GM18870 (cell line): Measurements from ENCODE around the gene ACBD6.

Experiments used
- ATAC-seq: cut with Tn5 transposase; IDR thresholded peaks from one replicate; pipeline ENCODE4 v1.9.1; 2021; ENCODE audit warnings: moderate library complexity; ENCODE audit not compliant: unreplicated experiment

ACBD6 gene

DNA sequence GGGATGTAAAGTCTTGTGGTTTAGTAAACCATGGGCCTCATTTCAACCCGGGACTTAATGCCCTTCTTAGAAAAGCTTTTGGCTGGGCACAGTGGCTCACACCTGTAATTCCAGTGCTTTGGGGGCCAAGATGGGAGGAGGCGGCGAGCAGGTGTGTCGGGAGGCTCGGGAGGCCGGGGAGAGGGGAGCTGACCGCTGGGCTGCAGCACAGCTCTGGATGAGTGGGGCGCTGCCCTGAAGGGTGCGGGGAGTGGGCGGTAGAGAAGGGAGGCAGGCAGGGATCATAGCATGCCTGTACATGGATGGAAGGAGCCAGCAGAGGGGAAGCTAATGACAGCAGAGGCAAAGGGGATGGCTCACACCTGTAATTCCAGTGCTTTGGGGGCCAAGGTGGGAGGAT, 241.3 kb downstream of the ACBD6 start:
- no peak for ATAC-seq

DNA sequence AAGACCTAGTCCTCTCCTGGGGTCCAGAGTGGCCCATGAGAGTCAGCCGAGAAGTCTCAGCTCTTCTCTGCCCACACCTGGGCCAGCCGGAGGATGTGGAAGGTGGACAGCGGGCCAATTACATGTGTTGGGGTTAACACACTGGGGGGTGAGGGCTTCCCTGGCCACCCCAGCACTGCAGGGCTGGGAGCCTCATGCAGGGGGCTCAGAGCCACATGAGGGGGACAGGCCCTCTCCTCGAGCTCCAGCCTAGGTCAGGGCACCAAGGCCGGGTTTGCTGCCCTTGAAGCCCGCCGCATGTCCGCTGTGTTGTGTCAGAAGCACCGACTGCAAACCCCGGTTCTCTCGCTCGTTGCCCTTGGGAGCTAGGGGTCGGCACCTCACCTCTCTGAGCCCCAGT, 241.8 kb downstream of the ACBD6 start:
- no peak for ATAC-seq

DNA sequence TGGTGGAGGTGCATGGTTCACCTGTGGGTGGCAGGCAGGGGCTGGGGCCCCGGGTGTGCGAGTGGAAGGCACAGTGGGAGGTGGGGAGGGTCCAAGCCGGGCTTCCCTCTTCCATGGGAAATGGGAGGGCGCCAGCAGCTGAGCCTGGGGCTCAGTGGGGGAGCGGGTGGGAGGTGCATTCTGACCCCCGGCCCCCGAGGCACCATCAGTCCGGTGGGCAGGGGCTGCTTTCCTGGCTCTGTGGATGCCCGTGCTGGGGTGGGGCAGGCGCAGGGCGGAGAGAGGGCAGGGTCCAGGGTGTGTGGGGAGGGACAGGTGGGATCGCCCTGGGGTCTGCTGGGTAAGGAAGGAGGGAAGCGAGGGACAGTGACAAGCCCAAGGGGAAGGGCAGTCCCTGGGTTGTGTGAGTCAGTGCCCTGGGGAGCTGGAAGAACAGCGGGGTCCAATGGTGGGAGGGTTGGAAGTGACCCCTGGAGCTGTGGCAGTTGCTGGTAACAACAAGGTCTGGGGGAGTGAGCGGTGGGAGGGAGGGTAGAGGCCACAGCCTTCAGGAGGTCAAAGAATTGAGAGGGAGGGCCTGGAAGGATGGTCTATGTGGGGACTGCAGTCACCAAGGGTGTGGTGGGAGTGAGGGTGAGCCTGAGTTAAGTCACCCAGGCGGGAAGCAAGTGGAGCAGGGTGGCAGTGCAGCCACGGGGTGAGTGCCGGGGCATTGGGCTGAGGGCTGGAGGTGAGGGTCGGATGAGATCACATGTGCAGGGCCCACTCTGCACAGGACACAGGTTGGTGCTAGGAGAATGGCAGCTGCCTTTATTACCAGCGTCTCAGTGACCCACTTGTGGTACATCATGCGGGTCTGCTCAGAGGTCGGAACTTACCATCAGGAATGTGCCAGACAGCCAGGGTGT, 242.7 kb downstream of the ACBD6 start:
- ATAC-seq: no peak

DNA sequence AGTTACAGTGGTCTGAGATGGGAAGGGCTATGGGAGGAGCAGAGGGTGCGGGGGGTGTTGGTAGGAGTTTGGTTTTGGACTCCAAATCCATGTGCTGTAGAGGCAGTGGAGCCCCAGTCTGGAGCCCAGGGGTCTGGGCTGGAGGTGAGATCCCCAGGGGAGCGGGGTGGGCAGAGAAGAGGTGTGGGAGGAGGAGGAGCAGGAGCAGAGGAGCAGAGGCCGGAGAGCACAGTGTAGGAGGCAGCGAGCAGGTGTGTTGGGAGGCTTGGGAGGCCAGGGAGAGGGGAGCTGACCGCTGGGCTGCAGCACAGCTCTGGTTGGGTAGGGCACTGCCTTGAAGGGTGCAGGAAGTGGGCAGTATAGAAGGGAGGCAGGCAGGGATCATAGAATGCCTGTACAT, 243.4 kb downstream of the ACBD6 start:
- ATAC-seq: no peak

DNA sequence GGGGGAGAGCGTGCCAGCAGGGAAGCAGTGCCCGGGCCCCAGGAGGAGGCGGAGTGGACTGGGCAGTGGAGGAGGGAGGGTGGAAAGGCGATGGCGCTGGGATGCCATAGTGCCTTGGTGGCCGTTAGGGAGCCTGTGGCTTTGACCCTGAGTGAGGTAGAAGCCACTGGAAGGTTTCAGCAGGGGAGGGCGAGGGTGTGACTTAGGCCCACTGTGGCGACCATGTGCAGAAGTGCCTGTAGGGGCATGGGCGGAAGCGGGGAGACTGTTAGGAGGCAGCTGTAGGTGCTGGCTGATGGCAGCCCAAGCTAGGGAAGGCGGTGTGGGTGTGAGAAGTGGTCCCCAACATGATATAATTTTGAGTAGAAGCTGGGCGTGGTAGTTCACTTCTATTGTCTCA, 244.1 kb downstream of the ACBD6 start:
- no peak for ATAC-seq

DNA sequence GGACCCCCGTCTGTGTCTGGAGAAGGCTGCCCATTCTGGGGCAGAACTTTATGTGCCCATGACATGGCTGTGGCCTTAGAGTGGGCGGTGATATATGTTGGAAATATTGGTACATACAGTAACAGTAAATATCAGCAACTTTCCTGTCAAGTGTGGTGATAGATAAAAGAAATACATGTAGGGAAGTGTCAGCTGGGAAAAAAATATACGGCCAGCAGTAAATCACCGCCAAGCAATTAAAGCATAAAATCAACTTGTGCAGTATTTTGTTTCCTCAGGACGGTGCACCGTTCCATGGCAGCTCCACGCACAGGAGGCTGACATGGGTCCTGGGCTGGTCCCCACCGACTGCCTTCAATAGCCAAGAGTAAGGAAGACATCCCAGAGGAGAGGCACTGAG, 244.9 kb downstream of the ACBD6 start:
- no peak for ATAC-seq

DNA sequence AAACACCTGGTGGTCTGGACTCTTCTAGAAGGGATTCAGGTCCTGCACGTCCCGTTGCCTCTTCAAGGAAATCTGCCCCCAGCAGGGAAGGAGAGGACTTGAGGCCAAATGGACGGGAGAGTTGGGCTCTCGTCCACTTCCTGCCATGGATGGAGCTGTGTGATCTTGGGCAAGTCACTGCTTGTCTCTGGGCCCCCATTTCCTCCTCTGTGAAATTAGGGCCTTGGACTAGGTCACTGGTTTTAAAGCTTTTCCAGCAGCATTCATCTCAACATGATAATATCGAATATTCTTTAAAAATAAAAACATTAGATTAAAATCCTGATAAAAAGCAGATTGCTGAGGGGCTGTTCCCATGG, 245.4 kb downstream of the ACBD6 start:
- no peak for ATAC-seq

DNA sequence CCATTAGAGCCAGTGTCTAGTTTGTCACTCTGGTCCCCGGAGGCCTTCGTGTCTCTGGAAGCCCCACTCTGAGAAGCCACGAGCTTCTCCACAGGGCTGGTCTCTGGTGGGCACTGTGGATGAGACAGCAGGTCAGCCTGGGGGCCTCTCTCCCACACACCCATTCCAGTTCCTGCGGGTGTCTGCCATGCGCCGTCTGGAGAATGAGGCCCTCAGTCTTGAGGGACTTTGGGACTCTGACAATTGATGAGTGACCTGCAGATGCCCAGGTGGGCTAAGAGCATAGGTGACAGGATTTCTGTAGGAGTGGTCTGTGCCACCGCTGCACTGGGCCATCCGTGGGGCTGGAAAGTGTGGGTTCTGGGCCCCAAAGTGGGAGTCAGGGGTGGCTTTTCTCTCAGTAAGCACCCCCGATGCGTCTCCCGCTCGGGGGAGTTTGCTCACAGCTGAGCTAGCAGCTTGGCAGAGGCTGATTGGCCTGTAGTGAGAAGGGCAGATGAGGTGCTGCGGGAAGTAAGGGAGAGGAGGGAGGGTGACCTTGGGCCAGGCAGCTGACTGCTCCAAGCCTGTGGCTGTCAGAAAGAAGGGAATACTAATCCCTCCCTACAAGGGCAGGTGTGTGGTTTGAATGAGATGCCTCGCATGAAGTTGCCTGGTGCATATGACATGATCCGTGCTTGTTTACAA, 245.9 kb downstream of the ACBD6 start:
- ATAC-seq: no peak

DNA sequence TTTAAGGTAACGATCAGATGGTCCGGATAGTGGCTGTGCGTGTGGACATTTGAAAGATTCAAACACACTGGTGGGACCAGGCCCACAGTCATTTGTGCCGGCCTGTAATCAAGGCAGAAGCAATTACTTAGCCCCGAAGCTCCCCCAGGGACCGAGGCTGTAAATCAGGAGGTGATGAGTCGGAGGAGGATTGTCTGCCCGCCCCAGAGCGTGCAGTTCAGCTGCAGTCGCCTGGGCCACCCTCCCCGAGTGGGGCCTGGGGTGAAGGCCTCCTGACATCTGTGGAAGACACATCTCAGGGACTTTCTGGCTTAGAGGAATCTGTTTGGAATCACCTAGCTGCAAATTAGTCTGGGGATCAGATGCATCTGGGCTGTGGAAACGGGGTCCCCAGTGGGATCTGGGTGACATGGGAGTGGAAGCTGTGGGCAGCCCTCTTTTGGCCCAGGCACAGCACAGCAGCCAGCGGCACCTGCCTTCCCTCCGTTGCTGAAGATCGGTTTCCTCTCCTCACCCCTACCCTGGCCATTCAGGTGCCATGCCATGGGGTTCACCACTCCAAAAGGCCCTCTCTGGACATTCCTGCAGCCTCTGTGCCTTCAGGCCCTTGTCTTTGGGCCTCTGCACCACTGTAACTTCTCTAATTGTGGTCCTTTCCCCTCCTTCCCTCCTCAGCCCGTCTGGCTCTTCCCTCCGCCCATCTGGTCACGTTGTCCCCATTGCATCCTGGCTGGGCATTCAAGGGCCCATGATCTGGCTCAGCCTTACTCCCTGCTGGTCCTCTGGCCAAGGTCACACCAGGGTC, 246.6 kb downstream of the ACBD6 start:
- no peak for ATAC-seq

DNA sequence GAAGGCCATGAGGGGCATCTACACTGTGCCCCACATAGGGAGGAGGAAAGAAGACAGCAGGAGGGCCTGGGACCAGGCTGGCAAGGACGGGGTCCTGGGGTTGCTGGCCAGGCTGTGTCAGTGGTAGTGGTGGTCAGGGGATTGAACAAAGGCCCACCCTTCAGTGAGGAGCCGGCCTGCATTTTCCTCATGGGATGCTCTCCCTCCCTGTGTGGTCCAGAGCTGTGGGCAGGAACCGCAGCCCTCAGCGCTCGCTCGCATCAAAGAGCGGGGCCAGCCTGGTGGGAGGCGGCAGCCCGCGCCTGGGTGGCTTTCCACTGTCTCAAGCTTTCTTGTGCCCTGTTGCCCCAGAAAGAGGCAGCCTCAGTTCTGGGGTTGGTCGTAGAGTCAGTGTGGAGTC, 247.5 kb downstream of the ACBD6 start:
- ATAC-seq: no peak

DNA sequence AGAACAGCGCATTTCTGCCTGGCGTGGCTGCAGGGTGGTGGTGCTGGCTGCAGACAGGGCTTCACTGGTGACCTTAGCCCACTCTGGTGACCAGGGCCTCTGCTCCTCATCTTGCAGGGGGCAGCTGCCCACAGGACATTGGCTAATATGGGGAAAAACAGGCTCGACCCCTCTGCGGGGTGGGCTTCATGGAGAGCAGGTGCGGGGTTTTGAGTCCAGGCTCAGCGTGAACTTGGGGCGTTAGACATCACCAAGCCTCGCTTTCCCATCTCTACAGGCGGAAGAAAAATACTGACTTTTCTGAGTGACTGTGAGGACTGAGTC, 247.9 kb downstream of the ACBD6 start:
- ATAC-seq: no peak

DNA sequence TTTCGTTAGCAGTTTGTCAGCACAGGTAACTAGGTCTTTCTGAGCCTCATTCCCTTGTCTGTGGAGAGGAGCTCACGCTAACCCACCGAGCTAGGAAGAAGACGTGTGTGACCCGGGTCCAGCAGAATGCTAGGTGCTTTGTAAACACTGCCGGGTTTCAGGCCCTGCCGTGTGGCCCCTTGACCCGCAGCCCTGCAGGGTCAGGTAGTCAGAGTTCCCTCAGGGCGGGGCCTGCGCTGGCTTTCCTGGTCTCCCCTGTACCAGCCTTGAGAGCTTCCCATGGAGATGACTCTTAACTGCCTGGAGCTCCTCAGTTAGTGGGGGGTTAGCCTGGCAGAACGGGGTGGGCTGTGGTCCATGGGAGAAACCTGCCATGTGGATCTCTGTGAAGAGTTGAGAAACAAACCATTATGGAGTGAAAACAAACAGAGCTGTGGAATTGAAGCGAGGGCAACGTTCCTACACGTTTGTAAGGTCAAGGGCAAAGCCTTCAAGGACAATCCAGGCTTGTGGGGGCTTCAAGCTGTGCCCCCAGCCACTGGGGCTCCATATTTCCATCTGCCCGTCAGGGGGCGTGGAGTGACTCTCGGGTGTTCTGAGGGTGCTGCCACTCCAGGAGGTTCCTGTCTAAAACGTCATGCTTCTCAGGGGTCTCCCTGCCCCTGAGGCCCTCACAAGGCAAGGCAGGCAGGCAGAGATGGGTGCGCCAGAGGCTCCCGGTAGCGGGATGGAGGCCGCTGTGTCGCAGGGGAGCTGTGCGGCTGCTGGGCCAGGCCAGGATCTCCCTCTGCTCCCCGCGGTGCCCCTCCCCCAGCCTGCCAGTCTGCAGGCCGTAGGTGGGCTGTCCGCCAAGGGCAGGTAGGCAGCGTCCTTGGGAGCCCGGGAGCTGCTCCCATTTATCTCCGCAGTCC, 248.5 kb downstream of the ACBD6 start:
- no peak for ATAC-seq

DNA sequence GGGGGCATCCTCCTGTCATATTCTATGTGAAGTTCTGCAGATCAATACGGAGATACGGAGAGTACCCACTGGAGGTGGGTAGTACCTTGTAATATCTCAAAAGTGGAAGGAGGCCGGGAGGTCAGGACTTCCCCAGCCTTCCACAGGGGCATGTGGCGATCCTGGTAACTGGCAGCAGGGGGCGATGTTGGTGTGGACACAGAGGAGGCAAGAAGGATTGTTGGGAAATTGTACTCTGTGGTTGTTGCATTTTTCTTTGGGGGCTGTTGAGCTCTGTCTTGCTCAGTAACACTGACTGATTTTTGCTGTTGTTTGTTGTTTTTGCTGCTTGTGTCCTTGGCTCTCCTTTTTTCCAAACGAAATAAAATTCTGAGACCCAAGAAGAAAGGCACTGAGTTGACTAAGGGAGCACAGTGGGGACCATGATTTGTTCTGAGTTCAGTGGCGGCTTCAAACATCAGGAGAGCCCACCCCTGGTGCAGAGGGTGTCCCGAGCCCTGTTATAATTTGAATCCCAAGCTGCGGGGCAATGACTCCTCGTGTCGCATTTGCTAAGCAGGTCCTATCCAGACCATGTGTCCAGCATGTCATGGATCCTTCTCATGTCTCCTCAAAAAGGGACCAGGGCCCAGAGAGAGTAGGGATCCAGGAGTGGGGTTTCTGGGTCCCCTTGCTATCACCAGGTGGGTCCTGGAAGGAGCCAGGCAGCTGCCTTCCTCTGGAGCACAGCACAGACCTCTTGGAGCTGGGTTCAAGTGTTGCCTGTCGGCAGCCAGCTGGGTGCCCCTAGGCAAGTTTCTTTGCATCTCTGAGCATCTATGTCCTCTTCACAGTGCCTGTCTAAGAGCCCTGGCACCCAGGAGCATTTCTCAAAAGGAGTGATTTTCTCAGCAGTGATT, 249.5 kb downstream of the ACBD6 start:
- ATAC-seq: peak; percentile 58

DNA sequence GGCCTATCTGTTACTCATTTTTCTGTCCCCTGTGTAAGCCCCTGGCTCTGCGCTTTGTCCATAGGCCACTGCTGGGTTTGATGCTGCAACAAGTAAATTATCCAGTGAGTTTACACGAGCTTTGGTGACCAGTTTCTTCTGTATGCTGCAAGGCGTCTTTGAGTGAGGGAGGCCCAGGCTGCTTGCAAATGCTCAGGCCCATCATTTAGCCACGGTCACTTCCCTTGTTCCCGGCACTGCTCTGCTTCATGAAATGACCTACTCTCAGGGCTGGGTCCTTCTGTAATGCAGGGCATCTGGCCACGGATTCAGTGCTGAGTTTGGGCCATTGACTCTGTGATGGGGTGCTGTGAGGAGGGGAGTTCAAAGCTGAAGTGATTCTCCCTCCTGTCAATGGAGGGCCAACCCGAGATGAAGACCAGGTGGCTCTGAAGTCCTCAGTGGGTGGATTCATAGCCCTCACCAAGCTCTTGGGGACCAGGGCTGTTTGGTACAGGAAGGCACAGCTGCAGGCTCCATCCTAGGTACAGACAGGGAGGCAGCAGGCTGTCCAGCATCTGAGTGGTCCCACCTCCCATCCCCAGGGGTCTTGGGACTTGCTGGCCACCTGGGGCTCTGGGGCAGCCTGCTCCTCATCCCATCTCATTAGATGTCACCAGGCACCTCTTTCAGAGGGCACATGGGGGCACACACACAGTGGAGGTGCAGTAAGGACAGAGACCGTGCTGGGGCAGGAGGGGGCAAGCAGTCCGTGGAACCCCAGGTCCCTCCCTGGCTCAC, 250.7 kb downstream of the ACBD6 start:
- no peak for ATAC-seq

DNA sequence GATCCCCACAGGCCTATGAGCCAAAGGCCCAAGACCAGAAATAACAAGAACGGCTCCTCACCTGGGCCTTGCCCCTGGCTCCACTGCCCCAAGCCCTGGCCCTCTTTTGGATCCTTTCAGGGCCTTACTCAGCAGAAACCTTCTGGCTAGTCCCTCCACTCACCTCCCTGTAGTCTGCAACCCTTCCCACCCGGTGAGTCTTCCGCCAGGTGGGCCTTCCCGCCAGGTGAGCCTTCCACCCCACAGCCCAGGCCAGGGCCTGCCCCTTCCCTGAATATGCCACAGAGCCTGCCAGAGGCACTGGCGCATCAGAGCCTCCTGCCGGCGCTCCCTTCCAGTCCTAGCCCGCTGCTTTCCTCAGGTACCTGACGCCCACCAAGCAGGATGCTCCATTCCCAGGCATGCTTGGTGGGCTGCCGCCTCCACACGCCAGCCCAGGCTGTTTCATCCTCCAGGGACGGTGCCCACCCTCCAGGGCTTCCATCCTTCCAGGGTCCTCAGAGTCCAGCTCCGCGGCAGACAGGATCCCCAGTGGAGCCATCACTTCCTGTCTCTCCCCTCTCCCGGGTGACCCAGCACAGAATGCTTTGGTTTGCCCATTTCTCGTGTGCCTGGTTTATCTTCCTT, 251.4 kb downstream of the ACBD6 start:
- no peak for ATAC-seq

DNA sequence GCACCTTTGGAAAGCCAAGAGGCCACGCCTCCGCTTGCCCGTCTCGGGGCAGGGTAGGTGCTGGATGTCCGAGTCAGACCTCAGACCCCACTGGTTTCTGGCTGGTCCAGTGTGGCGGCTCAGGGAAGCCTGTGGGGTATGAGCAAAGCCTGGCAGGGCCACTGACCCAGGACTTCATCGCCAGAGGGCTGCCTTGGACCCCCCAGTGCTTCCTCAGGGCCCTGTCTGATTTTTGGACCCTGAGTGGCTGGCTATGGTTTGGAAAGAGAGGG, 251.9 kb downstream of the ACBD6 start:
- no peak for ATAC-seq

DNA sequence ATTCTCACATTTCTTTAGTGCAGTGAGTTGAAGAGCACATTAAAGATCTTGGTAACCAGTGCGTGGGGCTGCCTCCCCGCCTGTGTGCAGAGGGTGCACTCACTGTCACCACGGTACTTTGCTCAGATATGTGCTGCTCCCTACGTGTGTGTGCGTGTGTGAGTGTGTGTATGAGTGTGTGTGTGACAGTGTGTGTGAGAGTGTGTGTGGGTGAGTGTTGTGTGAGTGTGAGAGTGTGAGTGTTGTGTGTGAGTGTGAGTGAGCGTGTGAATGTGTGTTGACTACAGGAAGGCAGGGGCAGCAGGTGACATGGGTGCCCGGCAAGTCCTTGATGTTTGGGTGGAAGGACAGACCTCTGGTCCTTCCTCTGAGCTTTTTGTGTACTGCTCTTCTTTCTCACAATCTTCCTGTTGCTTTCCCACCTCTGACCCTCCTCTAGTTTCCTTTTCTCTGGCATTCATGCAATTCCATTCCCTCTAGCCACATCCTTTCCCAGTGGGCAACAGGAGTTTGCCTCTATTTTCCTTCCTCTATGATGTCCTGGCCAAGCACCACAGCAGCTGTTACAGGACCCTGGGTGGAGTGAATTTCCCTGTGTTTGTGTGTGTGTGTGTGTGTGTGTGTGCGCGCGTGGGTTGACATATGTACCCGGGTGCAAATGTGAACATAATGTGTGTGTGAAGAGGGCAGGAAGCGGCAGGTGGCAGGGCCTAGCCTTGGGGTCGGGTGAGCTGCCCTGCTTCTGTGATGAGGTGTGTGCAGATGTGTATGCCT, 252.5 kb downstream of the ACBD6 start:
- ATAC-seq: no peak
